Measurements from ENCODE around the gene KLC3.

The KLC3 gene

DNA sequence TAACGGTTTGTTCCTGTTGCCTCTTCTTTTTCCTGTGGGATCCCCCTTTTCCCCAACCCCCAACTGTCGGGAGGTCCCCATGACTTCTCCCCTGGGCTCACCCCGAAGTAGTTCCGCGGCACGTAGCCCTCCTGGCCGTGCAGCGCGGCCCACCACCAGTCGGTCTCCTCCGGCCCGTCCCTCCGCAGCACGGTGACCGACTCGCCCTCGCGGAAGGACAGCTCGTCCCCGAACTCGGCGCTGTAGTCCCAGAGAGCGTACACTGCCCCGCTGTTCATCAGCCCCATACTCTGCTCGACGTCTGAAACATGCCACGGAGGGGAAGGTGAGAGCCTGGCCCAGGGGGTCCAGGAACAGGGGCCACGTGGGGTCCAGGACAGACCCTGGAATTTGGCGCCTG, 41.9 kb downstream of the KLC3 start:
- no peak for DNase-seq

DNA sequence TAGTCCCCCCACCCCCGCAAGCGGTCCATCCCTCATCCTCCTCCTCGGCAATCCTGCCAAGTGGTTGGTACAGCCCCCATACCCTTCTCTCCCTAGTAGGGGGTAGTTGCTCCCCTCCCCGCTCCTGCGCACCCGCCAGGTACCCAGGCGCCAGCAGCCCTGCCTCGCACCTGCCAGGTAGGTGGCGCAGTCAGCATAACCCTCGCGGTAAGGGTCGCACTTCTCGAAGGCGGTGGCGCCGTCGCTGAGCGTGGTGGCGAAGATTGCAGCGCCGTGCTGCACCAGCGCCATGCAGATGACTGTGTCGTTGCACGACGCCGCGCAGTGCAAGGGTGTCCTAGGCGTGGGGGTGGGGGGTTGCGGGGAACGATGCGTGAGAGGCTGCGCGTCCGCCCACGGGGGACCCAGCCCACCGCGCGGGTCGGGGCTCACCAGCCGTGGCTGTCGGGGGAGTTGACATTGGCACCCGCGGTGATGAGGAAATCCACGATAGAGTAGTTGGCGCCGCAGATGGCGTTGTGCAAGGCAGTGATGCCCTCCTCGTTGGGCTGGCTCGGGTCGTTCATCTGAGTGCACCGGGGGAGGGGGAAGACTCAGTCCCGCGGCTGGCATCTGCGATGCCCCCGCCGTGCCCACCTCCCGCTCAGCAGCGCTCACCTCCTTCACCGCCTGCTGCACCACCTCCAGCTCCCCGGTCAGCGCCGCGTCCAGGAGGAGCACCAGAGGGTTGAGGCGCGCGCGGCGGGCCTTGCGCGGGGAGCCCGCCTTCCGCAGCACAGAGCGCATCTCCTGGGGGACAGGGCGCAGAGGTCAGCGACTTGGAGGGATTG, 45.1 kb downstream of the KLC3 start:
- DNase-seq: no peak

DNA sequence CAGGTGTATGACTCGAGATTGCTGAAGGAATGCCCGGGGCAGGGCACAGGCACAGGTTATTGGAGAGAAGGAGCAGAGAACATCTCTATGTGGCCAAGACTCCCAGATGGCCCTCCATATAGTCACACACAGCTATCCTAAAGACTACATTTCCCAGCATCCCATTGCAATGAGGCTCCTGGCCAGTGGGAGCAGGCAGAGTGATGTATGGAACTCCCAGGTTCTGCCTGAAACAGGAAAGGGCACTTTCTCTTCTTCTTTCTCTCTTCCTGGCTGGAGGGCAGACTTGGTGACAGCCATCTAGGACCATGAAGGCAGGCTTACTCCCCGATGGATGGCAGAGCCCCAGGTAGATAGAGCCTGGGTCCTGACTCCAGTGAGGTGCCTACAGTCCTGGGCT, 50.8 kb downstream of the KLC3 start:
- DNase-seq: no peak

DNA sequence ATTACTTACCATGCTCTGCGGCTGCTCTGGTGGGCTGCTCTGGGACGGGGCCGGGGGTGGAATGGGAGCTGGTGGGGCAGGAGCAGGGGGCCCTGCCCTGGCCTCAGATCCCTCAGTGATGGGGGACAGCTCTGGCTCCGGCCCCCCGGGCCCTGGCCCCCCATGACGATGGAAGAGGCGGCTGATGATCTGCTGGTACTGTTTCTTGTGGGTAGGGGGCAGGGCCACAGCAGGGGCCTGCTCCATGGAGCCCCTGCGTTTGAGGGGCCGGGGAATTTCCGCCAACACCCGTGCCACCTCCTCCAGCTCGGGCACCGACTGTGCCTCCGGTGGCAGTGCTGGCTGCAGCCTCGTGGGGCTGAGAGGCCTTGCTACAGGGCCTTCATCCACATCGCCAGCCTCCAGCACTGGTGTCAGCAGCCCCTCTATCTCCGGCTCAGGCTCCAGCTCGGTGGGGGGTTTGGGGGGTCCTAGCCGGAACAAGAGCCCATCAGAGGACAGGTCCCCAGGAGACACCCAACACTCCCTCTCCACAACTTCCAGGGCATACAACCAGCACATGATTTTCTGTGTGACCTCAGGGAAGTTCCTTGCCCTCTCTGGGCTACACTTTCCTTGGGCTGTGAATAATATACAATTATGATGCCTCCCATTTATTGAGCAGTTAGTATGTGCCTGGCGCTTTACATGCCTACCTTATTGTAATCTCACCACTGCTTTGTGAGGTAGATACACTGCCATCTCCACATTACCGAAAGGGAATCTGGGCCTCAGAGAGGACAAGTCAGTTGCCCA, 51.5 kb downstream of the KLC3 start:
- no peak for DNase-seq

DNA sequence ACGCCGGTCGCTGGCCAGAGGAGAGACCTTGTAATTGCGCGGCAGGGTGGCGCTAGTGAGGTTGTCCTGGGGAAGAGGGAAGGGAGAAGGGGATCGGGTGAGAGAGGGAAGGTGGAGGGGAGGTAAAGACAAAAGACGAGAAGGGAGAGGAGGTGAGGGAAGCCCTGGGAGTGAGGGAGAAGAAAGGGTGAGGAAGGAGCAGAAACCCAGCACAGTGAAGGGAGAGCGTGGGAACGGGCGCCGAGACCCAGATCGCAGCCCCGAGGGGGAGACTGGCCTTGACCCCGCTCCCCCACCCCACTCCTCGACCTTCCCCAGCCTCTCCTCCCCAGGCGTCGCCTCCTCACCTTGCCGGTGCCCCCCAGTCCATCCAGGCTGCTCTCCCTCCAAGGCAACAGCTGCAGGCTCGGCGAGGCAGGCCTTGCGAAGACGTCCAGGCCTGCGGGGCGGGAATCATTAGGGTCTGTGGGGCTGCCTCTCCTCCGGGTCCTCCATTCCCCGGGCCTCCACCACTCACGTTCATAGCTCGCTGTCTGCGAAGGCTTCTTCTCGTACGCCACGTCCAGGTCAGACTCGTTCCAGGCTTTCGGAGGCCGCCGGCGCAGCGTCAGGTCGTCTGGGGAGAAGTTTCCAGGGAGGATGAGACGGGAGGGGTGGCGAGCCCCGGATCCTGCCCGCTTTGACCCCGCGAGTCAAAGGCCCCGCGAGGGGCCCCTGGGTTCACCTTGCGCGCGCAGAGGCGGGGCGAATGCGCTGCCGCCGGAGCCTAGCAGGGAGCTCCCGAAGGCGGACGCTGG, 55.5 kb downstream of the KLC3 start:
- no peak for DNase-seq

DNA sequence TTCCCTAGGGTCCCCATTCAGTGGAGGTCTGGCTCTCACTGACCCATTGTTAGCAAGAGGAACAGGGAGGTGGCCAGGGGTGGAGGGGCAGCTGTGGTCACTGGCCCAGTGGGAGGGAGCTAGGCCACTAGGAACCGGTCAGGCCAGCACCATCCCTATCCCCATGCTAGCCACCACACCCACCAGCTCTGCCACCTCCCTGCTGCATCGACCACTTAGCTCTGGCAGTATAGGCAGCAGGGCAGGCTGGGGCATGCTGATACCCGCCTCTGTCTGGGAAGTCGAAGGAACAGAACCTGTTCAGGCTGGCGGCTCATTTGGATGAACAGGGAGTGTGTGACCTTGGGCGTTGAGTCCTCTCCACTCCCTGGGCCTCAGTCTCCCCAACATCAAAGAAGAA, 59.6 kb downstream of the KLC3 start:
- no peak for DNase-seq
